Esophagus muscularis mucosa (tissue), 4 donors: Measurements from ENCODE around the gene VSIG8. TPM values are rescaled to one million over a fixed set of nuclear protein-coding genes. Genes with fewer than 3 reads are reported as not detected.

Experiments
- DNase-seq: peaks from one replicate; pipeline ENCODE4 v3.0.0-alpha.2; 2017; ENCODE audit errors: extremely low spot score
- H3K27ac ChIP-seq, 4 donors: fragments of 200-600 bp; sonication (generic); replicated peaks in 1 of 4; 1 replicate in 3 of 4; 2 replicates in 1 of 4; pipeline ENCODE4 v1.5.1; 2016 to 2019; ENCODE audit warnings: mild to moderate bottlenecking in 1 of 4
- H3K27me3 ChIP-seq, 4 donors: fragments of 200-600 bp; sonication (generic); one replicate each; pipeline versions ENCODE4 v1.5.1 to v1.6.0; 2016 to 2019
- H3K36me3 ChIP-seq, 4 donors: fragments of 200-600 bp; sonication (generic); one replicate each; pipeline ENCODE4 v1.5.1; 2016 to 2019
- H3K4me1 ChIP-seq, 4 donors: fragments of 200-600 bp; sonication (generic); one replicate each; pipeline ENCODE4 v1.5.1; 2016 to 2019
- H3K4me3 ChIP-seq, 4 donors: fragments of 200-600 bp; sonication (generic); 1 replicate in 2 of 4; 2 replicates in 2 of 4; pipeline ENCODE4 v1.5.1; 2016 to 2019; ENCODE audit warnings: mild to moderate bottlenecking in 4 of 4, moderate library complexity in 1 of 4
- H3K9me3 ChIP-seq, 4 donors: fragments of 200-600 bp; sonication (generic); 1 replicate in 3 of 4; 2 replicates in 1 of 4; pipeline ENCODE4 v1.5.1; 2016 to 2019
- CTCF ChIP-seq, 3 experiments: fragments of 200-600 bp in 2 of 3; fragments of 450-650 bp in 1 of 3; sonication (generic) in 2 of 3; IDR thresholded peaks; one replicate each; pipeline ENCODE4 v1.5.1; 2017 to 2019; ENCODE audit warnings: antibody characterized with exemption in 3 of 3, mild to moderate bottlenecking in 2 of 3, moderate library complexity in 1 of 3
- EP300 ChIP-seq: sonication (generic); formaldehyde crosslinking; IDR thresholded peaks from one replicate; pipeline ENCODE4 v1.6.1; 2017; ENCODE audit warnings: antibody characterized with exemption
- POLR2A ChIP-seq: fragments of 450-650 bp; IDR thresholded peaks from one replicate; pipeline ENCODE4 v1.6.1; 2017; ENCODE audit warnings: antibody characterized with exemption, moderate library complexity, mild to moderate bottlenecking, low read depth
- POLR2AphosphoS5 ChIP-seq, 2 donors: sonication (generic); formaldehyde crosslinking; IDR thresholded peaks; one replicate each; pipeline ENCODE4 v1.6.1; 2017; ENCODE audit warnings: antibody characterized with exemption in 2 of 2
- WGBS: methylation state at CpG from one replicate; pipeline ENCODE4 v1.1.5; 2018; 5-methylcytosine and 5-hydroxymethylcytosine counted together
- intact Hi-C: fragments of 100-400 bp; cut with DNase I; formaldehyde crosslinking; loops from one replicate; pipeline ENCODE4 v1.15.1; 2023
- total RNA-seq, 4 donors: library from RNA; depleted of rRNA; stranded (reverse); fragments of >200 nt; gene quantifications; one replicate each; pipeline versions ENCODE4 v1.1.0 to v1.2.1, GENCODE V29; 2016

The VSIG8 gene
- total RNA-seq, 4 donors from 2014 or later: not detected

DNA sequence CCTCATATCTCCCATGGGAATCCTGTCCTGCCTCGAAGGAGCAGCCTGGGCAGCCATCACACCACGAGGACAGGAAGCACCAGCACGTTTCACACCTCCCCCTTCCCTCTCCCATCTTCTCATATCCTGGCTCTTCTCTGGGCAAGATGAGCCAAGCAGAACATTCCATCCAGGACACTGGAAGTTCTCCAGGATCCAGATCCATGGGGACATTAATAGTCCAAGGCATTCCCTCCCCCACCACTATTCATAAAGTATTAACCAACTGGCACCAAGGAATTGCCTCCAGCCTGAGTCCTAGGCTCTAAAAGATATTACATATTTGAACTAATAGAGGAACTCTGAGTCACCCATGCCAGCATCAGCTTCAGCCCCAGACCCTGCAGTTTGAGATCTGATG, 27.1 kb downstream of the VSIG8 start:
- Histone ChIP-seq H3K4me1 (peaks cover 0 to under 1% (median 0%) of the 10 kb centered on the region in 4 donors), H3K27ac (no peak overlapping the region), H3K36me3 (peaks cover 0 to 56% (median 11%) of the 10 kb centered on the region in 4 donors), H3K27me3 (no peaks in the 10 kb centered on the region), H3K9me3 (no peaks in the 10 kb centered on the region), H3K4me3 (no peak overlapping the region)
- TF ChIP-seq POLR2A (no peak), POLR2AphosphoS5 (IDR thresholded peaks at IDR 0.05) (no peak), CTCF (IDR thresholded peaks at IDR 0.05) (no peak), EP300 (no peak)
- intact Hi-C loops: no loop called here
- no peak for DNase-seq
- WGBS: 52% methylated on average over 3 of the region's 3 CpGs

DNA sequence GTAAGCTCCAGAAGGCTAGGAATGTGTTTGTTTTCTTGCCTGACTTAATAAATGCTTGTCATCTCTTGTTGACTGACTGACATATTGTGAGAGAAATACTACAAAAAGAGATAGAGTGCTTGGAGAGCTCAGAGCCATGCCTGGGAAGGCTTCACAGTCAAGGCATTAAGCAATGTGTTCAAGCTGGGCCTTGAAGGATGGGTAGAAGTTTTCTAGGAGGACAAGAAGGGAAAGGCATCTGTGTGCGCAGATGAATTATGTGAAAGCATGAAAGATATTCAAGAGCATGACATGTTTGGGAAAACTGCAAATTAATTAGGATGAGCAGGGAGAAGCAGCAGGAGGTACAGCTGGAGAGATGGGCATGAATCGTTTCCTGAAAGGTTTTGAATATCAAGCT, 30.1 kb downstream of the VSIG8 start:
- WGBS: 90% methylated on average over 2 of the region's 2 CpGs
- peaks cover 0 to 35% (median 5%) of the 10 kb centered on the region in 4 donors for H3K36me3 ChIP-seq
- H3K4me1 ChIP-seq: peaks cover 0 to 11% (median 0%) of the 10 kb centered on the region in 4 donors
- no peak for DNase-seq
- H3K27me3 ChIP-seq: no peaks in the 10 kb centered on the region
- TF ChIP-seq CTCF (IDR thresholded peaks at IDR 0.05) (no peak), POLR2AphosphoS5 (IDR thresholded peaks at IDR 0.05) (no peak), POLR2A (no peak), EP300 (no peak)
- no peak overlapping the region for H3K4me3 ChIP-seq
- no peak overlapping the region for H3K27ac ChIP-seq
- H3K9me3 ChIP-seq: no peaks in the 10 kb centered on the region
- intact Hi-C loops: no loop called here

- TF ChIP-seq CTCF (IDR thresholded peaks at IDR 0.05) (no peak), POLR2A (no peak), POLR2AphosphoS5 (IDR thresholded peaks at IDR 0.05) (no peak), EP300 (no peak)
- Histone ChIP-seq H3K27ac (no peak overlapping the region), H3K9me3 (no peaks in the 10 kb centered on the region), H3K36me3 (peaks cover 0 to 28% (median 3%) of the 10 kb centered on the region in 4 donors), H3K4me1 (peaks cover 0 to 11% (median 0%) of the 10 kb centered on the region in 4 donors), H3K27me3 (no peaks in the 10 kb centered on the region), H3K4me3 (no peak overlapping the region)
- WGBS: 56% methylated on average over 7 of the region's 7 CpGs
- no peak for DNase-seq
- intact Hi-C loops: no loop called here
Observed at GRCh38 chr1:159831412-159832141, 30.9 kb downstream of the VSIG8 start.

DNA sequence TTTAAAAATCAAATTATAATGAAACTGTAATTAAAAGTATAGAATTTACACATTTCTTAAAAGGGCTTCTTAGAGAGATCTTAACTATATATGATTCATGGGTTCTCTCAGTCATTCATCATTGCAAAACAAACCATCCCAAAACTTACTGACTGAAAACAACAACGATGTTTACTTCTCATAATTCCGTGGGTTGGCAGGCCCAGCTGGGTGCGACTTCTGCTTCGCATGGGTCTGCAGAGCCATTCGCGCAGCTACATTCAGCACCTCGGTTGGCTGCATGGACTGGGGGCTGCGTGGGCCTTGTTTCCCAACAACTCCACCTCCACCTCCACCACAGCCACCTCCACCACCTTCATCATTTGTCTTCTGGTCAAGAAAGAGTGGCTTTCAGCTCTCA, 31.7 kb downstream of the VSIG8 start:
- Histone ChIP-seq H3K27ac (no peak overlapping the region), H3K36me3 (peaks cover 0 to 21% (median 1%) of the 10 kb centered on the region in 4 donors), H3K4me3 (no peak overlapping the region), H3K9me3 (no peaks in the 10 kb centered on the region), H3K4me1 (peaks cover 0 to 11% (median 0%) of the 10 kb centered on the region in 4 donors), H3K27me3 (no peaks in the 10 kb centered on the region)
- intact Hi-C loops: no loop called here
- no peak for TF ChIP-seq POLR2A
- no peak for TF ChIP-seq POLR2AphosphoS5 (IDR thresholded peaks at IDR 0.05)
- TF ChIP-seq EP300: no peak
- no peak for DNase-seq
- 76% methylated on average over 8 of the region's 8 CpGs for WGBS

GRCh38 chr1:159829822-159830465, 32.5 kb downstream of the VSIG8 start:
- WGBS: 83% methylated on average over 16 of the region's 18 CpGs
- intact Hi-C loops: no loop called here

More at GRCh38 chr1:159829822-159830465, 32.5 kb downstream of the VSIG8 start:
- peaks cover 0 to 2% (median 0%) of the 10 kb centered on the region in 4 donors for H3K27me3 ChIP-seq
- peaks cover 0 to 11% (median 0%) of the 10 kb centered on the region in 4 donors for H3K4me1 ChIP-seq
- TF ChIP-seq CTCF (IDR thresholded peaks at IDR 0.05): no peak
- no peak overlapping the region for H3K27ac ChIP-seq
- H3K36me3 ChIP-seq: peaks cover 0 to 13% (median 0%) of the 10 kb centered on the region in 4 donors
- no peak for DNase-seq
- H3K9me3 ChIP-seq: no peaks in the 10 kb centered on the region
- H3K4me3 ChIP-seq: no peak overlapping the region
